Prostate gland (tissue), 2 donors: ENCODE measurements around the gene ATP5PO. TPM values are rescaled to one million over a fixed set of nuclear protein-coding genes. Genes with fewer than 3 reads are reported as not detected.

Source experiments
- DNase-seq: peaks from one replicate; pipeline ENCODE4 v3.0.0-alpha.2; 2019; ENCODE audit warnings: low spot score
- H3K27ac ChIP-seq, 2 donors: fragments of 200-600 bp; sonication (generic); 2 replicates each; pipeline ENCODE4 v1.5.1; 2017 to 2019
- H3K27me3 ChIP-seq: fragments of 200-600 bp; sonication (generic); replicated peaks from 2 replicates; pipeline ENCODE4 v1.5.1; 2019; ENCODE audit not compliant: insufficient read depth
- H3K36me3 ChIP-seq, 2 donors: fragments of 200-600 bp; sonication (generic); 1 replicate in 1 of 2; 2 replicates in 1 of 2; pipeline versions ENCODE4 v1.5.1 to v1.8.1; 2017 to 2019
- H3K4me1 ChIP-seq: fragments of 200-600 bp; sonication (generic); replicated peaks from 2 replicates; pipeline ENCODE4 v1.5.1; 2019
- H3K4me3 ChIP-seq, 2 donors: fragments of 200-600 bp; sonication (generic); 2 replicates each; pipeline ENCODE4 v1.5.1; 2017 to 2019
- H3K9me3 ChIP-seq: fragments of 200-600 bp; sonication (generic); 2 replicates; pipeline ENCODE4 v1.5.1; 2017
- POLR2A ChIP-seq: fragments of 450-650 bp; IDR thresholded peaks from one replicate; pipeline ENCODE4 v1.6.1; 2016; ENCODE audit warnings: antibody characterized with exemption, mild to moderate bottlenecking
- POLR2AphosphoS5 ChIP-seq: sonication (generic); formaldehyde crosslinking; IDR thresholded peaks from one replicate; pipeline ENCODE4 v1.6.1; 2017; ENCODE audit warnings: antibody characterized with exemption
- WGBS: methylation state at CpG from one replicate; pipeline ENCODE4 v1.1.5; 2018; 5-methylcytosine and 5-hydroxymethylcytosine counted together
- intact Hi-C: fragments of 100-400 bp; cut with DNase I; formaldehyde crosslinking; loops from one replicate; pipeline ENCODE4 v1.14.2; 2022
- total RNA-seq, 2 donors: library from RNA; depleted of rRNA; stranded (reverse); fragments of >200 nt; gene quantifications; one replicate each; pipeline ENCODE4 v1.1.0, GENCODE V29; 2016
- TF ChIP-seq, protein P1 (sequence below), 4 experiments: fragments of 200-600 bp in 2 of 4; fragments of 450-650 bp in 2 of 4; sonication (generic) in 2 of 4; IDR thresholded peaks; 1 replicate in 3 of 4; 2 replicates in 1 of 4; pipeline ENCODE4 v1.5.1; 2016 to 2019; ENCODE audit warnings: antibody characterized with exemption in 4 of 4, mild to moderate bottlenecking in 2 of 4, moderate library complexity in 2 of 4

Gene ATP5PO
- total RNA-seq, 2 donors from 2014 or later: 143 to 153 TPM

DNA sequence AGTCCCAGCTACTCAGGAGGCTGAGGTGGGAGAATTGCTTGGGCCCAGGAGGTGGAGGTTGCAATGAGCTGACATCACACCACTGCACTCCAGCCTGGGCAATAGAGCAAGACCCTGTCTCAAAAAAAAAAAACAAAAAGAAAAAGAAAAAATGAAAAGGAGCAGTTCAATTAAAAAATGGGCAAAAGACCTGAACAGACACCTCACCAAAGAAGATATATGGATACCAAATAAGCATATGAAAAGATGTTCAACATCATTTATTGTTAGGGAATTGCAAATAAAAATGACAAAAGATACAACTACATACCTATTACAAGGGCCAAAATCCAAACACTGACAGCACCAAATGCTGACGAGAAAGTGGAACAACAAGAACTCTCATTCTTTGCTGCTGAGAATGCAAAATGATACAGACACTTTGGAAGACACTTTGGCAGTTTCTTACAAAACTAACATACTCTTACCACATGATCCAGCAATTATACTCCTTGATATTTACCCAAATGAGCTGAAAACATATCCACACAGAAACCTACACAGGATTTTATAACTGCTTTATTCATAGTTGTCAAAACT lies 28.7 kb upstream of the ATP5PO start:
- Histone ChIP-seq H3K36me3 (no peaks in the 10 kb centered on the region), H3K27me3 (no peaks in the 10 kb centered on the region), H3K4me1 (peaks cover 5% of the 10 kb centered on the region), H3K9me3 (no peaks in the 10 kb centered on the region), H3K27ac (no peak overlapping the region), H3K4me3 (no peak overlapping the region)
- TF ChIP-seq POLR2AphosphoS5: no peak
- TF ChIP-seq POLR2A: no peak
- TF ChIP-seq, protein P1, sequence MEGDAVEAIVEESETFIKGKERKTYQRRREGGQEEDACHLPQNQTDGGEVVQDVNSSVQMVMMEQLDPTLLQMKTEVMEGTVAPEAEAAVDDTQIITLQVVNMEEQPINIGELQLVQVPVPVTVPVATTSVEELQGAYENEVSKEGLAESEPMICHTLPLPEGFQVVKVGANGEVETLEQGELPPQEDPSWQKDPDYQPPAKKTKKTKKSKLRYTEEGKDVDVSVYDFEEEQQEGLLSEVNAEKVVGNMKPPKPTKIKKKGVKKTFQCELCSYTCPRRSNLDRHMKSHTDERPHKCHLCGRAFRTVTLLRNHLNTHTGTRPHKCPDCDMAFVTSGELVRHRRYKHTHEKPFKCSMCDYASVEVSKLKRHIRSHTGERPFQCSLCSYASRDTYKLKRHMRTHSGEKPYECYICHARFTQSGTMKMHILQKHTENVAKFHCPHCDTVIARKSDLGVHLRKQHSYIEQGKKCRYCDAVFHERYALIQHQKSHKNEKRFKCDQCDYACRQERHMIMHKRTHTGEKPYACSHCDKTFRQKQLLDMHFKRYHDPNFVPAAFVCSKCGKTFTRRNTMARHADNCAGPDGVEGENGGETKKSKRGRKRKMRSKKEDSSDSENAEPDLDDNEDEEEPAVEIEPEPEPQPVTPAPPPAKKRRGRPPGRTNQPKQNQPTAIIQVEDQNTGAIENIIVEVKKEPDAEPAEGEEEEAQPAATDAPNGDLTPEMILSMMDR (IDR thresholded peaks at IDR 0.05): no peak
- intact Hi-C loops: no loop called here
- DNase-seq: no peak
- WGBS: 87% methylated on average over 1 of the region's 1 CpG

DNA sequence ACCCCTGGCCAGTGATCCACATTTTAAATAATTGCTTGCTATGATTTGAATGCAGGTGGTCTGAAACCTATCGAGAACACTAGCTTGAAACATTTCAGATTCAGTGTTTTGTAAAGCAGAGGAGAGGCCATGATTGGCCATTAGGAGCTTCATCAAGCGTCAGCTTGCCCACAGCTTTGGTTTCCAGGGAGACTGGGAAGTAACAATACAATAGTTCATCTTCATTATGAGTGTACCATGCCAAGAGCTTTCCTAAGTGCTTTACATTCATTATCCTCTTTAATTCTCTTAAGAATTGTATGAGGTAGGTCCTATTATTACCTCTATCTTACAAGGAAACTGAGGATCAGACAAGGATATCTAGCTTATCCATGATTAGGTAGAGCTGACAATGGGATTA lies 27.7 kb upstream of the ATP5PO start:
- H3K9me3 ChIP-seq: no peaks in the 10 kb centered on the region
- DNase-seq: no peak
- TF ChIP-seq POLR2A (no peak), POLR2AphosphoS5 (no peak)
- TF ChIP-seq, protein P1 (IDR thresholded peaks at IDR 0.05): no peak
- no peaks in the 10 kb centered on the region for H3K36me3 ChIP-seq
- 71% methylated on average over 2 of the region's 2 CpGs for WGBS
- no peaks in the 10 kb centered on the region for H3K27me3 ChIP-seq
- H3K4me3 ChIP-seq: no peak overlapping the region
- H3K27ac ChIP-seq: no peak overlapping the region
- intact Hi-C loops: no loop called here
- H3K4me1 ChIP-seq: peaks cover 5% of the 10 kb centered on the region

DNA sequence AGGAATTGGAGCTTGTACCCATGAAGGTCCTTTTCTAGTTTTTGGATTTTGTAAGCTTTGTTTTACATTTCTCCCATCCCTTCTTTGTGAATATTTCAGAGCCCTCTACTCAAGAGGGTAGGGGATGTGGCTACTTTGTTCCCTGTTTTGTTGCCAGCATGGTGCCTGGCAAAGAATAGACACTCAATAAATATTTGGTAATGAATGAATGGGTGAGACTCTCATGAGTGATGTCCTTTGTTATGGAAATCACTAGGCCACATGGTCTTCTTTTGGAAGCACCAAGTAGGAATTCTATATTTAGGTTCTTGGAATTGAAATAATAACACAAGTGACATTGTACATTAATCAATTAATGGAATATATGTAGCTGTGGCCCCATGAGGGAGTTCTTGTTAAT lies 26.8 kb upstream of the ATP5PO start:
- no peak overlapping the region for H3K27ac ChIP-seq
- no peak overlapping the region for H3K4me3 ChIP-seq
- no peaks in the 10 kb centered on the region for H3K36me3 ChIP-seq
- peaks cover 3% of the 10 kb centered on the region for H3K4me1 ChIP-seq
- no peak for DNase-seq
- TF ChIP-seq POLR2AphosphoS5 (no peak), POLR2A (no peak)
- TF ChIP-seq, protein P1 (IDR thresholded peaks at IDR 0.05): no peak
- H3K27me3 ChIP-seq: no peaks in the 10 kb centered on the region
- H3K9me3 ChIP-seq: no peaks in the 10 kb centered on the region
- intact Hi-C loops: no loop called here

DNA sequence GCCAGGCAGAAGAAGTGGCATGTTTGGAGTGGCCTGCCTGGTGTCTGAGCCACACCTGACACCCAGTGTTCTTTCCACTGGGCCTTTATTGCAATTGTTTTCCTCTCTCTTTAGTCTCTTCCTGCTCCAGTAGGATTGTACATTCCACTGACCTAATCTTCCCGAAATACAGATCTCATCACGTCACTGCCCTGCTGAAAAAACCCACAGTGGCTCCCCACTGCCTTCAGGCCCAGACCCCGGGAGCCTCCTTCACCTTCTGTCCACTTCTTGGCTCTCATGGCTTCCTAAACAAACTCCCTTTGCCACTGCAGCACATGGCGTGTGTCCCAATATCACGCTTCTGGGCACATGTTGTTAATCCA lies 25.3 kb upstream of the ATP5PO start:
- H3K4me3 ChIP-seq: no peak overlapping the region
- TF ChIP-seq POLR2A: no peak
- TF ChIP-seq, protein P1 (IDR thresholded peaks at IDR 0.05): no peak
- no peak for TF ChIP-seq POLR2AphosphoS5
- no peaks in the 10 kb centered on the region for H3K27me3 ChIP-seq
- 80% methylated on average over 5 of the region's 5 CpGs for WGBS
- no peaks in the 10 kb centered on the region for H3K4me1 ChIP-seq
- no peak overlapping the region for H3K27ac ChIP-seq
- no peaks in the 10 kb centered on the region for H3K36me3 ChIP-seq
- intact Hi-C loops: no loop called here
- DNase-seq: no peak
- H3K9me3 ChIP-seq: no peaks in the 10 kb centered on the region

DNA sequence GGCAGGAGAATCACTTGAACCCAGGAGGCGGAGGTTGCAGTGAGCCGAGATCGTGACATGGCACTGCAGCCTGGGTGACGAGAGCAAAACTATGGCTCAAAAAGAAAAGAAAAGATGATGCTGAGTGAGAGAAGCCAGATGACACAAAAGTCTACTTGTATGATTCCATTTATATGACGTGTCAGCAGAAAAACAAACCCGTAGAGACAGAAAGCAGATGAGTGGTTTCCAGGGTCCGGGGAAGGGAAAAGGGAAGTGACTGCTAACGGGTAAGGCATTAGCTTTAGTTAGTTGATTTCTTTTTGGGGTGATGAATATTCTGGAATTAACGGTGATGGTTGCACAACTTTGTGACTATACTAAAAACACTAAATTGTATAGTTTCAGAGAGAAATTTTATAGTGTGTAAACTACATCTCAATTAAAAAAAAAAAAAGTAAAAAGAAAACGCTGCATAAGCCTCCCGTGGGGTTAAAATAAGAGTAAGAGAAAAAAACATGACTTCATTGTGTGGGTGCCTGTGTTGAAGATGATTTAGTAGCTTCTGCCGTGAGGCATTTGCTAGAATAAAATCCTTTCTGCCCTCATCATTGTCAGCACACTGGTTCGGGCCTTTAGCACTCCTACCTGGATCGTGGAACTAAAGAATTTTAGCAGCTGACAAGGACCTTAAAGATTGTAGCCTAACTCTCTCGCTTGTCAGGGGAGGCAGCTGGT lies 24.7 kb upstream of the ATP5PO start:
- 84% methylated on average over 15 of the region's 15 CpGs for WGBS
- intact Hi-C loops: no loop called here
- no peaks in the 10 kb centered on the region for H3K36me3 ChIP-seq
- no peaks in the 10 kb centered on the region for H3K4me1 ChIP-seq
- no peaks in the 10 kb centered on the region for H3K9me3 ChIP-seq
- no peak overlapping the region for H3K4me3 ChIP-seq
- no peak for DNase-seq
- no peaks in the 10 kb centered on the region for H3K27me3 ChIP-seq
- TF ChIP-seq POLR2AphosphoS5: no peak
- TF ChIP-seq, protein P1 (IDR thresholded peaks at IDR 0.05): no peak
- TF ChIP-seq POLR2A: no peak
- H3K27ac ChIP-seq: no peak overlapping the region
